ENCODE measurements around the gene TDP1. TPM values are rescaled to one million over a fixed set of nuclear protein-coding genes. Genes with fewer than 3 reads are reported as not detected.
"Not testable (repeated sequence)": the region's sequence is repeated elsewhere in the genome, so short reads cannot be mapped to it uniquely, and the experiment has no call there.

The TDP1 gene
- total RNA-seq, 1 donor from 2014 or later = 75.6 TPM

DNA sequence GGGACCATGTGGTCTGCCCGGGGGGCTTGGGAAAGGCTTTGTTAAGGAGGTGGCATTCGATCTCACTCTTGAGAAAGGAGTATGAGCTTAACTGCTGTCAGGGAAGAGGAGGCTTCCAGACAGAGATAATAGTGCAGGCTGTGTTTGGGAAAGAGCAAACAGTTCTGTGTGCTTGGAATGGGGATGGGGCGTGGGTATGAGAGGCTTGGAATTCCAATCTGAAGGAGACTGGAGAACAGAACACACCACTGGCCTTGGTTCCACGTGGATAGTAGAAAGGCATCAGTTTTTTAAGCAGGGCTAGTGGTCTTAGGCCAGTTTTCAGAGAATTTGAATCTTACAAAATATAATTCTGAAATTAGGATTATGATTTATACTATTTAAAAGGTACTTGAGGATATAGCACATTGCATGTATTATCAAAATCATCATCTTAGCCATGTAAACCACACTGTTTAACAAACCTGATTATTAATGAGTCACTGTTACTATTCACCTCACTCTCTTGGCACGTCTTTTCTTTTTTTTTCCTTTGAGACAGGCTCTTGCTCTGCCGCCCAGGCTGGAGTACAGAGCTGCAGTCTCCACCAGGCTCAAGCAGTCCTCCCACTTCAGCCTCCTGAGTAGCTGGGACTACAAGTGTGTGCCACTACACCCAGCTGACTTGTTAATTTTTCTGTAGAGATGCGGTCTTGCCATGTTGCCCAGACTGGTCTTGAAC is 67.6 kb downstream of the TDP1 start:
- Mint-ChIP-seq H3K27ac (no peak overlapping the region), H3K4me3 (no peak overlapping the region), H3K27me3 (no peaks in the 10 kb centered on the region), H3K4me1 (peaks cover 7% of the 10 kb centered on the region), H3K9me3 (no peaks in the 10 kb centered on the region), H3K36me3 (ENCODE audit: low read depth) (peaks cover 66% of the 10 kb centered on the region)
- DNase-seq = no peak
- intact Hi-C loops (cut with micrococcal nuclease) = no loop called here

GRCh38 chr14:90024910-90025309 is 69.2 kb downstream of the TDP1 start:
- H3K9me3 Mint-ChIP-seq = no peaks in the 10 kb centered on the region
- no peak for DNase-seq
- peaks cover 54% of the 10 kb centered on the region for H3K36me3 Mint-ChIP-seq (ENCODE audit: low read depth)
- intact Hi-C loops (cut with micrococcal nuclease) = no loop called here
- H3K27ac Mint-ChIP-seq = no peak overlapping the region
- no peak overlapping the region for H3K4me3 Mint-ChIP-seq
- no peaks in the 10 kb centered on the region for H3K27me3 Mint-ChIP-seq
- peaks cover 3% of the 10 kb centered on the region for H3K4me1 Mint-ChIP-seq

GRCh38 chr14:90026608-90027007 is 70.9 kb downstream of the TDP1 start:
- peaks cover 54% of the 10 kb centered on the region for H3K36me3 Mint-ChIP-seq (ENCODE audit: low read depth)
- H3K4me3 Mint-ChIP-seq = not testable (repeated sequence)

DNA sequence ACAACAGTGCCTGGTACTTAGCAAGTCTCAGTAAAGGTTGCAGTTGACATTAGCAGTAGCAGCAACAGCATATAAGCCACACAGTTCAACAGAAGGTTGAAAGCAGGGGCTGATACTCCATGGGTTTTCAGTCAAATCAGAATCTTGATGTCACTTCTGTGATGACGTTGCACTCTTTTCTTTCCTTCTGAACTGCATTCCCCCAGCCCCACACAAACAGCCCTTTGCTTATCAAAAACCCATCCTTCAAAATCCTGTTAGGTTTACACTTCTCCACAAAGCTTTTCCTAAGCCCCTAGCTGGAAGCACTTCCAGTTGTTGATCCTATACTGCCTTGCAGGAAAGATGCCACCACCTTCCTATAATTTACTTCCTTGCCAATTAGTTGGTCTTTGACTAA is 72.1 kb downstream of the TDP1 start:
- Mint-ChIP-seq H3K4me3 (no peak overlapping the region), H3K4me1 (peaks cover 4% of the 10 kb centered on the region), H3K27ac (no peak overlapping the region), H3K36me3 (ENCODE audit: low read depth) (peaks cover 54% of the 10 kb centered on the region), H3K9me3 (no peaks in the 10 kb centered on the region), H3K27me3 (no peaks in the 10 kb centered on the region)
- intact Hi-C loops (cut with micrococcal nuclease) = no loop called here
- DNase-seq = no peak

More at GRCh38 chr14:90026608-90027007, 70.9 kb downstream of the TDP1 start:
- intact Hi-C loops (cut with micrococcal nuclease); H3K4me1 Mint-ChIP-seq; H3K27me3 Mint-ChIP-seq; H3K9me3 Mint-ChIP-seq; H3K27ac Mint-ChIP-seq; DNase-seq: not testable (repeated sequence)

DNA sequence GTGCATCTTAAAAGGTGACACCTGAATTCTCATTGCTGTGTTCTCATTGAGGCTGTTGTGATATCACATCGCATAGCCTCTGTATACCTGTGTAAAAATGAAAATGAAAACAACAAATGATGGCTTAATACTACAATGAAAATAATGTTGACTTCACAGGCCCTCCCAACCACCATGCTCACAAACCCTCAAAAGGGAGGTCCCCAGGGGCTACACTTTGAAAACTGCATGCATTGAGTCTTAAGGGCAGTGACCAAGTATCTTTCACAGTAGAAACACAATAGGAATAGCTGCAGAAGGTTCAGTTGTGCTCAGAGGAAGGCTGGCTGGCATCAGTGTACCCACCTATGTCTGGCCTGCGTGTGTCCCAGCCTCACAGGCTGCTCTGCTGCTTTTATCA is 78.4 kb downstream of the TDP1 start:
- no peak overlapping the region for H3K4me3 Mint-ChIP-seq
- DNase-seq = no peak
- H3K4me1 Mint-ChIP-seq = peaks cover 8% of the 10 kb centered on the region
- no peaks in the 10 kb centered on the region for H3K27me3 Mint-ChIP-seq
- H3K36me3 Mint-ChIP-seq (ENCODE audit: low read depth) = peaks cover 55% of the 10 kb centered on the region
- H3K9me3 Mint-ChIP-seq = no peaks in the 10 kb centered on the region
- no peak overlapping the region for H3K27ac Mint-ChIP-seq
- intact Hi-C loops (cut with micrococcal nuclease) = no loop called here

DNA sequence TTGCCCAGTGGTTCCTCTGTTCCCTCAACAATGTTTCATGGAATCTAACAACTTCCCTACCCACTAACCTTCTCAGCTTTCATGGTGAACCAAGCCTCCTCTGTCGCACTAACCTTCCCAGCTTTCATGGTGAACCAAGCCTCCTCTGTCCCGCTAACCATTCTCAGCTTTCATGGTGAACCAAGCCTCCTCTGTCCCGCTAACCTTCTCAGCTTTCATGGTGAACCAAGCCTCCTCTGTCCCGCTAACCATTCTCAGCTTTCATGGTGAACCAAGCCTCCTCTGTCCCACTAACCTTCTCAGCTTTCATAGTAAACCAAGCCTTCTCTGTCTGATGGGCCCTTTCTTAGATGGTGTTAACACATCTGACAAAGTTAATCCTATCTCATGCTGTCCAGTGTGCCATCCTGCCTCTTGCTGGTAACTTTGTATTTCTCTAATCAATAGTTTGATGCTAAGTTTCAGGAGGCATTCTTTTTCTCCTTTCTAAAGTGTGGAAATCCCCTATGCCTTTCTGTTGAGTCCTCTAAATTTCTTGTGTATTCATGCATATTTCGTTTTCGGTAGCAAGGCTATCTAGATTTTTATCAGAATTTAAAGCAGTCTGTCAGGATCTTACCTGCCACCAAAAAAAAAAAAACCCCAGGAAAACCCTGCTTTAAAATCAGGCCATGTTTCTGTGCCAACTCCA is 79.3 kb downstream of the TDP1 start:
- Mint-ChIP-seq H3K4me3 (no peak overlapping the region), H3K4me1 (peaks cover 11% of the 10 kb centered on the region), H3K27me3 (no peaks in the 10 kb centered on the region), H3K9me3 (no peaks in the 10 kb centered on the region), H3K27ac (peak overlapping the region; percentile 18), H3K36me3 (ENCODE audit: low read depth) (peaks cover 61% of the 10 kb centered on the region)
- DNase-seq = no peak
- intact Hi-C loops (cut with micrococcal nuclease) = no loop called here

GRCh38 chr14:90039253-90040010 is 83.7 kb downstream of the TDP1 start:
- Mint-ChIP-seq H3K4me1 (peaks cover 11% of the 10 kb centered on the region), H3K27me3 (no peaks in the 10 kb centered on the region), H3K27ac (peak overlapping the region; percentile 12), H3K36me3 (ENCODE audit: low read depth) (peaks cover 65% of the 10 kb centered on the region), H3K9me3 (no peaks in the 10 kb centered on the region), H3K4me3 (no peak overlapping the region)
- intact Hi-C loops (cut with micrococcal nuclease) = no loop called here
- no peak for DNase-seq

- H3K27ac Mint-ChIP-seq = no peak overlapping the region
These were observed 84.7 kb downstream of the TDP1 start for GRCh38 chr14:90040411-90040810.

GRCh38 chr14:90042496-90043252 is 86.9 kb downstream of the TDP1 start:
- Mint-ChIP-seq H3K27ac (no peak overlapping the region), H3K4me3 (no peak overlapping the region), H3K9me3 (no peaks in the 10 kb centered on the region), H3K27me3 (no peaks in the 10 kb centered on the region), H3K36me3 (ENCODE audit: low read depth) (peaks cover 54% of the 10 kb centered on the region), H3K4me1 (peaks cover 7% of the 10 kb centered on the region)
- intact Hi-C loops (cut with micrococcal nuclease) = no loop called here
- DNase-seq = no peak

More at GRCh38 chr14:90040411-90040810, 84.7 kb downstream of the TDP1 start:
- no peak for DNase-seq
- peaks cover 65% of the 10 kb centered on the region for H3K36me3 Mint-ChIP-seq (ENCODE audit: low read depth)
- H3K4me1 Mint-ChIP-seq = peaks cover 7% of the 10 kb centered on the region
- H3K4me3 Mint-ChIP-seq = no peak overlapping the region
- intact Hi-C loops (cut with micrococcal nuclease) = no loop called here
- no peaks in the 10 kb centered on the region for H3K27me3 Mint-ChIP-seq
- no peaks in the 10 kb centered on the region for H3K9me3 Mint-ChIP-seq

GRCh38 chr14:90045616-90046015 is 89.9 kb downstream of the TDP1 start:
- Mint-ChIP-seq H3K36me3 (ENCODE audit: low read depth) (peaks cover 40% of the 10 kb centered on the region), H3K27ac (no peak overlapping the region), H3K27me3 (no peaks in the 10 kb centered on the region), H3K4me1 (peaks cover 3% of the 10 kb centered on the region), H3K4me3 (no peak overlapping the region), H3K9me3 (no peaks in the 10 kb centered on the region)
- DNase-seq = no peak
- intact Hi-C loops (cut with micrococcal nuclease) = no loop called here

DNA sequence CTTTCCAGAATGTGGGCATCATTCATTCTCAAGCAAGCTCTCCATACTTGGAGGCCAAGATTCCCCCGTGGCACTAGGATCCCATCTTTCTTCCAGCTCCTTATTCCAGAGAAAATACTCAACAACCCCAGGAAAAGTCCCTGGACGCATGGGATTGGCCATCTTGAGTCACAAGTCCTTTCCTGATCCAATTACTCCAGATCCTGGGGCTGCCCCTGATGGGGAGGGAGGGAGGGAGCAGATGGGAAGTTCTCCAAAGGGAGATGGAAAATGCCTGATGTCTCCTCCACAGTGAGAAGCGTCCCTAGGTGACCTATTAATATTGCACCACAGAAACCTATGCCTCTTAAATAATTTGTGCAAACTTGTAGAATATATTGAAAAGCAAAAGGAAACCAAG is 93.7 kb downstream of the TDP1 start:
- DNase-seq = no peak
- Mint-ChIP-seq H3K9me3 (no peaks in the 10 kb centered on the region), H3K27me3 (peaks cover 22% of the 10 kb centered on the region), H3K27ac (no peak overlapping the region), H3K4me3 (no peak overlapping the region), H3K36me3 (ENCODE audit: low read depth) (peaks cover 12% of the 10 kb centered on the region), H3K4me1 (no peaks in the 10 kb centered on the region)
- intact Hi-C loops (cut with micrococcal nuclease) = no loop called here

GRCh38 chr14:90050271-90050670 is 94.5 kb downstream of the TDP1 start:
- no peak for DNase-seq
- H3K4me1 Mint-ChIP-seq = no peaks in the 10 kb centered on the region
- H3K27me3 Mint-ChIP-seq = peaks cover 30% of the 10 kb centered on the region
- H3K36me3 Mint-ChIP-seq (ENCODE audit: low read depth) = peaks cover 6% of the 10 kb centered on the region
- intact Hi-C loops (cut with micrococcal nuclease) = no loop called here
- no peaks in the 10 kb centered on the region for H3K9me3 Mint-ChIP-seq
- no peak overlapping the region for H3K4me3 Mint-ChIP-seq
- no peak overlapping the region for H3K27ac Mint-ChIP-seq

- no peaks in the 10 kb centered on the region for H3K4me1 Mint-ChIP-seq
- DNase-seq = no peak
- peaks cover 48% of the 10 kb centered on the region for H3K27me3 Mint-ChIP-seq
- H3K4me3 Mint-ChIP-seq = no peak overlapping the region
- H3K9me3 Mint-ChIP-seq = no peaks in the 10 kb centered on the region
- H3K36me3 Mint-ChIP-seq (ENCODE audit: low read depth) = peaks cover under 1% of the 10 kb centered on the region
- intact Hi-C loops (cut with micrococcal nuclease) = no loop called here
- no peak overlapping the region for H3K27ac Mint-ChIP-seq
These were observed 97.3 kb downstream of the TDP1 start for GRCh38 chr14:90053044-90053443.

Measured in activated CD4-positive, alpha-beta T cell treated with anti-CD3 and anti-CD28 coated beads, Interleukin-2, amount 10 ng/mL, durations not matched to agents 24 days and 14 days (primary cell).